Urinary bladder (tissue), 4 donors: ENCODE data around the gene MCRS1. TPM values are rescaled to one million over a fixed set of nuclear protein-coding genes. Genes with fewer than 3 reads are reported as not detected.
"Not testable (repeated sequence)": the region's sequence is repeated elsewhere in the genome, so short reads cannot be mapped to it uniquely, and the experiment has no call there.

Experiments used
- DNase-seq: peaks from one replicate; pipeline ENCODE4 v3.0.0-alpha.2; 2015; ENCODE audit errors: extremely low spot score
- H3K27ac ChIP-seq: one replicate; pipeline ENCODE4 v1.5.1; 2013; ENCODE audit warnings: low read depth, mild to moderate bottlenecking, moderate library complexity
- H3K36me3 ChIP-seq: one replicate; pipeline ENCODE4 v1.6.1; 2013; ENCODE audit warnings: mild to moderate bottlenecking, moderate library complexity; ENCODE audit not compliant: insufficient read depth
- H3K4me1 ChIP-seq: one replicate; pipeline ENCODE4 v1.6.1; 2013; ENCODE audit warnings: mild to moderate bottlenecking, moderate library complexity; ENCODE audit not compliant: insufficient read depth
- H3K4me3 ChIP-seq: one replicate; pipeline ENCODE4 v1.5.1; 2013; ENCODE audit warnings: low read depth, low read length
- WGBS: extraction: QIAGEN DNeasy Blood & Tissue Kit; methylation state at CpG from one replicate; pipeline ENCODE4 v1.1.7; 2013; 5-methylcytosine and 5-hydroxymethylcytosine counted together
- polyA plus RNA-seq: library from polyadenylated mRNA; stranded (reverse); fragments of 200-250 nt; gene quantifications from one replicate; pipeline ENCODE4 v1.2.3, GENCODE V29; 2013
- small RNA-seq: library from RNA; depleted of rRNA; stranded (forward); fragments of <200 nt; gene quantifications from one replicate; pipeline ENCODE3, GENCODE V24; 2014
- total RNA-seq: library from RNA; depleted of rRNA; stranded (reverse); fragments of >200 nt; gene quantifications from one replicate; pipeline ENCODE4 v1.2.3, GENCODE V29; 2014
- donor health status: healthy with polysubstance abuse.
- donor health status: healthy.

MCRS1 gene
- total and polyA plus RNA-seq, 2 donors: 23.0 to 48.3 TPM

DNA sequence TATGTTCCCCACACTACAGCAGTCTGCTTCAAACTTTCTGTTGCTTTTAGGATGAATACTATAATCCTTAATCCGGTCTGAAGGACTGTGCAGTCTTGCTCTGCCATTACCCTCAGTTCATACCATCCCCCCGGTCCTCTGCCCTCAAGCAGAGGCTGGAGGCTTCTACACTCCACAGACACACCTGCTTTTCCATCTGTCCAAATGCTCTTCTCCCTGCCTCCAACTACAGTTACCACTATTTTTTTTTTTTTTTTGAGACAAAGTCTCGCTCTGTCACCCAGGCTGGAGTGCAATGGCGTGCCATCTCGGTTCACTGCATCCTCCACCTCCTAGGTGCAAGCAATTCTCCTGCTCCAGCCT lies 48.4 kb downstream of the MCRS1 start:
- Histone ChIP-seq H3K4me1 (no peaks in the 10 kb centered on the region), H3K36me3 (peaks cover 2% of the 10 kb centered on the region), H3K27ac (no peak overlapping the region), H3K4me3 (no peak overlapping the region)
- no peak for DNase-seq
- WGBS: 98% methylated on average over 5 of the region's 5 CpGs

- Histone ChIP-seq H3K27ac (no peak overlapping the region), H3K4me1 (no peaks in the 10 kb centered on the region), H3K36me3 (peaks cover 2% of the 10 kb centered on the region), H3K4me3 (no peak overlapping the region)
- DNase-seq: no peak
- WGBS: 76% methylated on average over 2 of the region's 2 CpGs
These were observed 48.9 kb downstream of the MCRS1 start for GRCh38 chr12:49518914-49519573.

DNA sequence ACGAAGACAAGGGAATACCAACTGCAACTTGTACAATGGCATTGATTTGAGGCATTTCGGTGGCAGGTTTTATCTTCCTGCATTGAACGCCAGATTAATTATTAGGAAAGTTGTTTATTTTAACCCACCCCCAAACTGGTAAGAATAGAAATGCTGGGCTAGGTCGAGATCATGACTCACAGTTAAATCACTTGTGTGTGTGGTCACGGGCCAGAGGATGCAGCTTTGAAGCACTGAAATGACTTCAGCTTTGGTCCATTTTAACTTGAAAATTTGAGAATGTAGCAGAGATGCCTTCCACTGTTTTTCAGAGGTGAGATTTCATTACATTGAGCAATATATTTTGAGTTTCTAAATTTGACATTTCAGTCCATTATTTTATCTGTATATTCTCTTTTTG lies 52.7 kb downstream of the MCRS1 start:
- no peaks in the 10 kb centered on the region for H3K36me3 ChIP-seq
- no peak overlapping the region for H3K4me3 ChIP-seq
- no peak overlapping the region for H3K27ac ChIP-seq
- no peaks in the 10 kb centered on the region for H3K4me1 ChIP-seq
- DNase-seq: no peak
- 78% methylated on average over 5 of the region's 5 CpGs for WGBS

DNA sequence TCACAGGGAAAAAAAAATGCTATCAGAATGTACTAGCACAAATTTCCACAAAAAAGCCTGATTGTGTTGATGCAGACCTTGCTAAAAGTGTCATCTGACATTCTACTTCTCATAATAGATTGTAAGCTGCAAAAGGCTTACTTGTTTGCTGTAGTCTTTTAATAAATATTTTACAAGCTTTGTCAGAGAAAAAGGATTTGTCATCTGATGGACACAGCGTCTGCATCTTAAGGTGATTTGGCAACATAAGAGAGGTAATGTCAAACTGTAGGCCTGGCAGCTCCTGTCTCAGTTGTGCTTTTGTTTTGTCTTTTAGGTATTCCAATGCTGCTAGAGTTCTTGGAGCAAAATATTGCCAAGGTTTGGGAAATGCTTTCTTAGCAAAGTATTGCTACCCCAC lies 55.4 kb downstream of the MCRS1 start:
- no peaks in the 10 kb centered on the region for H3K4me1 ChIP-seq
- WGBS: 73% methylated on average over 1 of the region's 1 CpG
- no peaks in the 10 kb centered on the region for H3K36me3 ChIP-seq
- H3K27ac ChIP-seq: no peak overlapping the region
- H3K4me3 ChIP-seq: no peak overlapping the region
- no peak for DNase-seq

- H3K36me3 ChIP-seq: no peaks in the 10 kb centered on the region
- no peak overlapping the region for H3K4me3 ChIP-seq
- DNase-seq: no peak
- H3K27ac ChIP-seq: no peak overlapping the region
- no peaks in the 10 kb centered on the region for H3K4me1 ChIP-seq
These were observed 56.5 kb downstream of the MCRS1 start for GRCh38 chr12:49511410-49511809.

GRCh38 chr12:49509681-49510080 lies 58.3 kb downstream of the MCRS1 start:
- not testable (repeated sequence) for H3K4me3 ChIP-seq

More at GRCh38 chr12:49509681-49510080, 58.3 kb downstream of the MCRS1 start:
- 94% methylated on average over 8 of the region's 8 CpGs for WGBS
- DNase-seq, H3K27ac ChIP-seq, H3K4me1 ChIP-seq, H3K36me3 ChIP-seq: not testable (repeated sequence)

Small RNAs within 50 kb of the gene (small RNA-seq; reads per million reads assigned to genes)
- gene POLR2KP1: not detected
- gene RNU6-834P: not detected

Other genes starting within 250 kb of the MCRS1 start
- gene TROAP, start 244.9 kb downstream of the MCRS1 start, total RNA-seq: 10.4 TPM
- gene TROAP, start 244.9 kb downstream of the MCRS1 start, polyA plus RNA-seq: 0.48 TPM
- not detected for gene C1QL4, start 231.0 kb downstream of the MCRS1 start, total RNA-seq
- not detected for gene C1QL4, start 231.0 kb downstream of the MCRS1 start, polyA plus RNA-seq
- 1.0 TPM for gene DNAJC22, start 221.3 kb downstream of the MCRS1 start, total RNA-seq
- gene DNAJC22, start 221.3 kb downstream of the MCRS1 start, polyA plus RNA-seq: 0.03 TPM
- 52.8 TPM for gene SPATS2, start 200.7 kb downstream of the MCRS1 start, total RNA-seq
- 11.5 TPM for gene SPATS2, start 200.7 kb downstream of the MCRS1 start, polyA plus RNA-seq
- gene KCNH3, start 29.1 kb downstream of the MCRS1 start, total RNA-seq: 0.58 TPM
- 0.28 TPM for gene KCNH3, start 29.1 kb downstream of the MCRS1 start, polyA plus RNA-seq
- 0.16 TPM for gene FAM186B, start 37.5 kb upstream of the MCRS1 start, total RNA-seq
- gene FAM186B, start 37.5 kb upstream of the MCRS1 start, polyA plus RNA-seq: 0.25 TPM
- 12.2 TPM for gene PRPF40B, start 55.4 kb upstream of the MCRS1 start, total RNA-seq
- gene PRPF40B, start 55.4 kb upstream of the MCRS1 start, polyA plus RNA-seq: 24.8 TPM
- gene FMNL3, start 139.3 kb upstream of the MCRS1 start, total RNA-seq: 28.9 TPM
- gene FMNL3, start 139.3 kb upstream of the MCRS1 start, polyA plus RNA-seq: 8.1 TPM
- gene TMBIM6, start 173.4 kb upstream of the MCRS1 start, total RNA-seq: 395 TPM
- gene TMBIM6, start 173.4 kb upstream of the MCRS1 start, polyA plus RNA-seq: 305 TPM